Tongue (tissue), 2 donors: ENCODE measurements around the gene LUZP2. TPM values are rescaled to one million over a fixed set of nuclear protein-coding genes. Genes with fewer than 3 reads are reported as not detected.

Experiments used
- DNase-seq: peaks from one replicate; pipeline ENCODE4 v3.0.0-alpha.2; 2015
- total RNA-seq: library from RNA; depleted of rRNA; stranded (reverse); fragments of >200 nt; gene quantifications from one replicate; pipeline ENCODE4 v1.2.3, GENCODE V29; 2014

LUZP2 gene
- total RNA-seq, 1 donor from 2014 or later, result 3.6 TPM

GRCh38 chr11:24635588-24636290 is 138.9 kb downstream of the LUZP2 start:
- DNase-seq, result no peak

- DNase-seq, result no peak
These were observed 139.4 kb downstream of the LUZP2 start for GRCh38 chr11:24636291-24636629.

GRCh38 chr11:24637520-24637919 is 140.7 kb downstream of the LUZP2 start:
- DNase-seq, result no peak

- DNase-seq, result no peak
These were observed 145.8 kb downstream of the LUZP2 start for GRCh38 chr11:24642648-24643047.

GRCh38 chr11:24645563-24645962 is 148.7 kb downstream of the LUZP2 start:
- DNase-seq, result no peak

- no peak for DNase-seq
These were observed 155.0 kb downstream of the LUZP2 start for GRCh38 chr11:24651873-24652272.

- DNase-seq, result no peak
These were observed 157.0 kb downstream of the LUZP2 start for GRCh38 chr11:24653901-24654300.

GRCh38 chr11:24661331-24661730 is 164.5 kb downstream of the LUZP2 start:
- DNase-seq, result peak; percentile 32

- DNase-seq, result no peak
These were observed 167.5 kb downstream of the LUZP2 start for GRCh38 chr11:24664399-24664798.

GRCh38 chr11:24667353-24667968 is 170.6 kb downstream of the LUZP2 start:
- no peak for DNase-seq

GRCh38 chr11:24678703-24679348 is 182.0 kb downstream of the LUZP2 start:
- no peak for DNase-seq

- DNase-seq, result no peak
These were observed 183.0 kb downstream of the LUZP2 start for GRCh38 chr11:24679821-24680351.

- no peak for DNase-seq
These were observed 186.7 kb downstream of the LUZP2 start for GRCh38 chr11:24683583-24683982.

- DNase-seq, result no peak
These were observed 189.0 kb downstream of the LUZP2 start for GRCh38 chr11:24685821-24686220.

- DNase-seq, result no peak
These were observed 190.8 kb downstream of the LUZP2 start for GRCh38 chr11:24687531-24688147.

- peak; percentile 17 for DNase-seq
These were observed 192.1 kb downstream of the LUZP2 start for GRCh38 chr11:24688981-24689380.

GRCh38 chr11:24697522-24698111 is 200.8 kb downstream of the LUZP2 start:
- no peak for DNase-seq

GRCh38 chr11:24704716-24705115 is 207.9 kb downstream of the LUZP2 start:
- no peak for DNase-seq

- DNase-seq, result no peak
These were observed 208.6 kb downstream of the LUZP2 start for GRCh38 chr11:24705474-24705873.

GRCh38 chr11:24708616-24709015 is 211.8 kb downstream of the LUZP2 start:
- no peak for DNase-seq

- DNase-seq, result no peak
These were observed 213.2 kb downstream of the LUZP2 start for GRCh38 chr11:24709928-24710565.

- no peak for DNase-seq
These were observed 217.7 kb downstream of the LUZP2 start for GRCh38 chr11:24714601-24715000.
